ENCODE measurements around the gene PLPP7.

DNA sequence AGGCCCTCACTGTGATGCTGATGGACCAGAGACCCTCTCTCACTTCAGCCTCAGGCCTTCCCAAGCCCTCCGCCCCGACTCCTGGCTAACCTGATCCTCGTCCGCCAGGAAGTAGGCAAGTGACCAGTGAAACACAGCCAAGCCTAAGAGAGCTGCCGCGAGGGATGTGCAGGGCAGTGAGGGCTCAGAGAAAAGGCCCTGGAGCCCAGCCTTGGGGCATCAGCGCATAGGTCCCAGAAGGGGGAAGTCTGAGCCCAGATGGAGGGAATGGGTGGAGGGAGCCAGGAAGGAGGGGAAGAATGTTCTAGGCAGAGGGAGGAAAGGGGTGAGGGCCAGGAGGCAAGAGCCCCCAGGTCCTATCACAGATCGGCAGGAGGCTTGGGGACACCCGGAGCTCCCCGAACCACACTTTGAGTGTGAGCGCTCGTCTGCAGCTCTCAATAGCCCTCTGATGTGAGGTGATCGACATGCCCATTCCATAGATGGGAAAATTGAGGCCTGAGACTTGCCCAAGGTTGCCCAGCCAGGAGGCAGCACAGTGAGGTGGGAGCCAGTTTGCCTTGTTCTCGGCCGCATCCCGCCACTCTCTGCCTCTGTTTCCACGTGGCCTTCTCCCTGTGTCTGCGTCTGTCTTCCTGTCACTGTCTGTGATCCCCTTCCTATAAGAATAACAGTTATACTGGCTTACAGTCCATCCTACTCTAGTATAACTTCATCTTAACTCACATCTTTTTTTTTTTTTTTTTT lies 20.2 kb downstream of the PLPP7 start:
- TF ChIP-seq POLR2A (IDR thresholded peaks at IDR 0.05), result no peak
- TF ChIP-seq CTCF (IDR thresholded peaks at IDR 0.05), result no peak
